GM18870 (cell line): ENCODE data around the gene RNF181.
A peak's percentile ranks its signal among the peaks of the same experiment; 100 is the strongest.
"Not testable (repeated sequence)": the region's sequence is repeated elsewhere in the genome, so short reads cannot be mapped to it uniquely, and the experiment has no call there.

Experiments used
- ATAC-seq: cut with Tn5 transposase; IDR thresholded peaks from one replicate; pipeline ENCODE4 v1.9.1; 2021; ENCODE audit warnings: moderate library complexity; ENCODE audit not compliant: unreplicated experiment

RNF181 gene

DNA sequence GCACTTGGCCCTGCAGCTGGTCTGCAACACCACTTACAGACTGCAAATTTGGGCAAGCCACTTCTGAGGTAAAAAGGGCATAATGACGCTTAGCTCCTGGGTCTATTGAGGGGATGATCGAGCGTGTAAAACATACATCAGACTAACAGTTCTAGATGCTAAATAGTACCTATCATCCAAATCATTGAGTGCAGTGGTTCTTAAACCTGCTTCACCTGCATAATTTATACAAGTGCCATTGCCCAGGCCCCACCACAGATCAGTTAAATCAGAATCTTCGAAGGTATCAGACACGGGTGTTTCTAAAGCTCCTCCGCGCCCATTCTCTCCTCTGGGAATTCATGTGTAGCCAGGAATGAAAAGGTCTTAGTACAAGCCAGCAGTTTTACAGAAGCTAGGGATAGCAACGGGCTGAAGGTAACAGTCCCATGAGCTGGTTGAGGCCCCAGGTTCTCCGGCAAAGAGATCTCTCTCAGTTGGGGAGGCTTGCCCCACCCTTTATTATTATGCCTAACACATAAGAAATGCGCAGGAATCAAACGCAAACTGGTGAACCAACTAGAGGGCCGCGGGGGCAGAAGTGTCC is 737 bp upstream of the RNF181 start:
- ATAC-seq = no peak

DNA sequence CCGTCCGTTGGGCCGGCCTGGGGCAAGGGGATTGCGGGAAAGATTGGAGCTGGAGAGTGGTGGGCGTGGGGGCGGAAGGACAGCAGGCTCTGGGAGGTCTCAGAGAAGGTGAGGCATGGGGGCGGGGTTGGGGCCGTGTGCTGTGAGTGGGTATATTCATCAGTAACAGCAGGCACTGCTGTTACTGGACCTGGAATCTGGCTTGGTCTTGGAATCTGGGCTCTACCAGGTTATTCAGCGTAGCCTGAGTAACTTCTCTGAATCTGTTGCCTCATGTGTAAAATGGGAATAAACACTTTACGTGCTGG is 435 bp downstream of the RNF181 start:
- ATAC-seq = no peak

GRCh38 chr2:85596486-85597143 is 1.1 kb downstream of the RNF181 start:
- no peak for ATAC-seq

DNA sequence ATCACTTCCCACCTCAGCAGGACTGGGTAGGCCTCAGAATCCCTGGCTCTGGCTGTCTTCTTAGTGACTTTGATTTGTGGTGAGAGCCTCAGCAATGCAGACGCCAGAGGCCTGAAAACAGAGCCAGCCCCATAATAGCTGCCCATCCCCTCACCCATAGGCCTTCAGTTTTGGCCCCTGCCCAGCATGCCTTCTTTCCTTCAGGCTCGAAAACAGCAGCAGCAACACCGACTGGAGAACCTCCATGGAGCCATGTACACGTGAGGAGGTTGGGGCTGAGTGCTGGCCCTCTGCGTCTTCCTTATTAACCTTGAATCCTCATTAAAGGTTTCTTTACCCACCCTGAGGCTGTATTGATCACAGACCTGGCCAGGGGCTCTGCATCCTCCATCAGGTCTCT is 1.7 kb downstream of the RNF181 start:
- ATAC-seq = no peak

GRCh38 chr2:85598594-85599340 is 3.2 kb downstream of the RNF181 start:
- no peak for ATAC-seq

DNA sequence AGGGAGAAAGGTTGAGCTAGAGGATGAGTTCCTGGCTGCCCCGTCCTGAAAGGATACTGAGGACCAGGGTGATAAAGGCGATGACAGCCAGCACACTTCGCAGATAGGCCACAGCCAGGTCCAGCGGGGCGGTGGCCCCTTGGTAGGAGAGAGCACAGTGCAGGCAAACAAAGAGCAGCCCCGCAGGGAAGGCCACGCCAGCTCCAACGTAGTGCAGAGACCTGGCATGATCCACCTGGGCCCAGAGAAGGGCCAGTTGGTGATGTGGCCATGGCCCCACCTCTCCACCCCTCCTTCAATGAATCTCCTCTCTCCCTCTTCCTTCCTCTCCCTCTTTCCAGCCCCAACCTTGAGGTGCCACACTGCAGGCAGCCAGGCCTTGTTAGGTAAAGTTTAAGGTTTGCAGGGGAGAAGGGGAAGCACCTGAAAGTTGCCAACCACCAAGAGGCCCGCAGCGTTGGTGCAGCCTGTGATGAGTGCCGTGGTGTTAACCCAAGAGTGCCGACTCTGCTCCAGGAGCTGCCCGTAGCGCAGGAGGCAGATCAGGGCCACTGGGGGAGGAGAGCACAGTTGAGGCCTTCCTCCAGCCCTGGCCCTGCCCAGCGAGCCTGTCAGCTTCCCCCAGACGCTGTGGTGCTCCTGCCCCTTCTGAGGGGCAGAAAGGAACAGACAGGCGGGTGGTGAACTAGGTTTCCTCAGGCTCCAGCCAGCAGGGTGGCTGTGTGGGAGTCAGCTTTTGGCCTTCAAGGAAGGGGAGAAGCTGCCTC is 4.1 kb downstream of the RNF181 start:
- ATAC-seq = no peak

GRCh38 chr2:85600235-85600575 is 4.7 kb downstream of the RNF181 start:
- ATAC-seq = no peak

DNA sequence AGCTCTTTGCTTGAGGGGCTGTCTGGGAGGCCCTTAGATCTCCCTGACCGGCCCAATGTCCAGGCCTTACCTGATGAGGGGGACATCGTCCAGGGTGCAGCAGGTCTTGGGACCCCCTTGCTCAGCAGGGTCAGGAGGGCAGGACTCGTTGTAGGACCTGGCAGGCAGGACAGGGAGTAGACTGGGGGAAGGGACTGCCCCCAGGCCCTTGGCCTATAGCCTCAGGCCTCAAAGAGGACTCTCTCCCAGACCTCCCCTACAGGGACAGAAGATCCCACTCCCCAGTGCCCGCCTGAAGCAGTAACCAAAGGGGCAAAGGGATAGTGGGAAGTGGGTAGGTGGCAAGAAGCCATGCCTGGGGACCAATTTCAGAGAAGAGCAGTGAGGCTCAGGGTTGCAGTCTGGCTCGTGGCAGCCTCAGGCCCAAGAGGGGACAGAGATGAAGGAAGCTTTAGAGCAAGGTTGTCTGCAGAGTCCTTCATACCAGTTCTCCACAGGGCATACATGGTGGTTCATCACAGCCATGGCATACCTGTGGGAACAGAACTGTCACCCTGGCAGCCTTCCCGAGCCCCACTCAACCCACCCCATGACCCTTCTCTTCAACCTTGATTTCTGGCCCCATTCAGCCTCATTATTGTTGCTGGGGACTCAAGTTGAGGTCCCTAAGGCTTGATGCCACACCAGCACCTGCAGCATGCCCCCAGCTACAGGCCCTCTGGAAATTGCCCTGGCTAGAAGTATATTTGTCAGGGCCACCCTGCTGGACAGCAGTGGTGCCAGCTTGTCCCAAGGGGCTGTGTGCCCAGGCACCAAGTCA is 5.6 kb downstream of the RNF181 start:
- no peak for ATAC-seq

DNA sequence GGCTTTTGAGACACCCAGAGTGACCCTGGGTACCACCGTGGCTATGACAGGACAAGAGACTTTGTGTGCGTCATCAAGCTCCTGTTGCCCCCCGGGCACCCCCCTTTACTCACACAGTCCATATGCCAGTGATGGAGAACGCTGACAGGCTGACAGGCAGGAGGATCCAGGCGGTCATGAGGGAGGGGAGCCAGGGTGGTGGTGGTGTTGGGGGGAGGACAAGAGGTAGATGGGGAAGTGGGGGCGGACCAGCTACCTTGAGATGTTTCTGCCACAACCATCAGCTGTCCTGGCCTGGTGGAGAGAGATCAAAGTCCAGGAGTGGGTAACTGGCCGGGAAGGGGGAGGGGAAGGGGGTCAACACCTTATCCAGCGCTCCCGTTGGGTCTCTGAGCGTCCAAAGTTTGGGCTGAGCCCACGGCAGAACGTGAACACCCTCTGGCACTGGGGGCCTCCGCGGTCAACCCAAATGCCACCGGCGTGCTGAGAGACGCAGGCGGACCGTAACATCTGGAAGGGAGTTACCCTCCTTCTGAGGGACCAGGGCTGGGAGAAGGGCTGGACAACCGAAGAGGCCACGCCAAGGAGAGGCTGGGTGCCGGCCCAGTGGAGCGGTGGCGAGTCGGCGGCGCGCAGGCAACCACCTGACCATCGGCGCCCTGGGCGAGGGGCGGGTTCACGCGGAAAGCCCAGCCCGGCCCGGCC is 6.4 kb downstream of the RNF181 start:
- ATAC-seq = peak; percentile 24

DNA sequence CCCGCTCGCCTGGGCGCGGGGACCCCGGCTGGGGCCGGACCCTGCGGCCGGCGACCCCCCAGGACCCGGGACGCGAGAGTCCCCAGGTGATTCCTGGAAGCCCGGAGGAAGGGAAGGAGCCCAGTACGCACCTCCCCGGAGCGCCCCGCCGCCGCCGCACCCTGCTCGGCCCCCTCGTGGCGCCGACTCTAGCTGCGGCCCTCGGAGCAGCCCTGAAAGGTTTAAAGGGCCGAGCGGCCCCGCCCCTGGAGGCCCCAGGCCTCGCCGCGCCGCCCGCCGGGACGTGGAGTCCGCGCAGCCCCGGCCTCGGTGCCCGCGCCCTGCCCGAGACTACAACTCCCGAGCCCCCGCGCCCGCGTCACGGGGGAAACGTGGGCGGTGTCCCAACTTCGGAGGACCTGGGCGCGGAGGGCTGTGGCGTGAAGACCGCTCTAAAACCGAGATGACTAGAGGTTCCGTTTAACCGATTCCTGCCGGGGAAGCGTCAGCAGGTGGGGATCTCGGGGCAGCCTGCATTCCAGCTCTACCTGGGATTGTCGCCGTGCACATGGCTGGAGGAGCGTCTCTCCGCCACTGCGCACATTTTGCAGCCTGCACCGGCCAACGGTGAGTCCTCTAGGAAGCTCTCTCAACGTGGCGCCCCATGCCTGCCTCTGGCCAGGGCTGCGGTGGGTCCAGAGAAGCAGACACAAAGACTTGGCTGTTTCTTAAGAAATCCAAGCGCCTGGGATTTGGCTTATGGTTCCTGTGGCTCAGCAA is 7.1 kb downstream of the RNF181 start, which contains the start of gene TMEM150A:
Gene TMEM150A (minus strand): TSS at position 223 of the 759 bp plus-strand sequence. CDS start 750 bp downstream, outside the sequence.
- ATAC-seq = peak; percentile 72

- ATAC-seq = not testable (repeated sequence)
Observed at GRCh38 chr2:85604133-85604444, 8.5 kb downstream of the RNF181 start.

DNA sequence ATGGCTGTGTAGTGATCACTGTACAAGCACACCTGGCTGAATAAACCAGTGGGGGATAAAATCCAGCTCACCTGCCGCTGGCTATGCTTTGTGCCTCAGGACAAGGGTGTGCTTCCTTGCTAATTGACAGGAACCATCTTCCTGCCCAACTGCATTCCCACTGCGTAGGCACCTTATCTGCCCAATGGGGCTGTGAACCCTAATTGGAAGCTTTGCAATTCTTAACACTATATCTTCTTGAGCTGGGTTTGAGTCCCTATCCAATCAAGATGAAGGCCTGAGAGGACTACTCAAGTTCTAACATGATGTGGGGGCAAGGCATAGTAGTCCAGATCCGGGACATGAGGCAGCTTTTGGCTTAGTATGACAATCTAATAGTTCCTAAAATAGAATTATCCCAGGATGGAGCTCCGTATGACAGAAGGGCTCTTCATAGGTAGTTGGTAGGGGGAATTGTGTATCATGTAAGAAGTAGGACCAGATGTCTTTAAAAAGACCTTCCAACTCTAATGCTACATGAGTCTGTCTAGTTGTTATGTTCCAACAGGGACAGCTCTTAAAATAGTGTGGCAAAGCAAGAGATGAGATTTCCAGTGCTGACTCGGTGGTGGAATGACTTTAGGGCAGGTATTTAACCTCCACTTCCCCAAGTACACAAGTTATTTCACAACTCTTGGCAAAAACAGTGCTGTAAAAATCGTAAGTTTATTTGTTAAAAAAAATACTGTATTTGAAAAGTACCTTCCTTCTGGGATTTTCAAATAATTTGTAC is 9.2 kb downstream of the RNF181 start:
- ATAC-seq = no peak

DNA sequence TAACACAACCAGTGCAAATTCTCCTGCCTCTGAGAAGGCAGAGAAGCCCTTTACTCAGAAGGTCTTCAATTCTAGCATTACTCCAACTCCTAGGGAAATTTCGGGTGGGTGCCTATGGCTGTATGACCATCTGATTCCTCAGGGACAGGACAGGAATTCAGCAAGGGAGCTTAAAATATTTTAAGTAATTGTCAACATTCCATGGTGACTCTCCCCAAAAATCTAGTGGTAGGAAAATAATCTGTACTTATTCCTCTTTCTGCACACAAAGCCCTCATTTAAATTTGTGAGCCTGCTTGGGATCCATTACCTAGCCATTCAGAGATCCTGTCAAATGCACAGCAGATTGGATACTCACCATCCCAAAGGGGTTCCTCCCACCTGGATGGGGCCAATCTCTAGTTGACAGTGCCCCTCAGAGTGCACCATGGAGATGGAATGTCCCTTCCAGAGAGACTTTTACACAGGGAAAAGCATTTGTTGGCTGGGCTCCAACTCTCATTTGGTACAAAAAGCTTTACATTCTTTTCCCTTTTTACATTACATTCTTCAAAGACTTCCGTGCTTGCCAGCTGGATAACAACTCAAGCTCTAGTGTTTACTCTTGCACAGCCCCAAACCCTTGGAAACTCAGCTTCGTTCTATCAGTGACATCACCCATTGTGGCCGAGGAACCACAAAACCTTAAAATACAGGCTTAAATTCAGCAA is 10.0 kb downstream of the RNF181 start:
- no peak for ATAC-seq

- no peak for ATAC-seq
Observed at GRCh38 chr2:85606116-85606455, 10.5 kb downstream of the RNF181 start.

DNA sequence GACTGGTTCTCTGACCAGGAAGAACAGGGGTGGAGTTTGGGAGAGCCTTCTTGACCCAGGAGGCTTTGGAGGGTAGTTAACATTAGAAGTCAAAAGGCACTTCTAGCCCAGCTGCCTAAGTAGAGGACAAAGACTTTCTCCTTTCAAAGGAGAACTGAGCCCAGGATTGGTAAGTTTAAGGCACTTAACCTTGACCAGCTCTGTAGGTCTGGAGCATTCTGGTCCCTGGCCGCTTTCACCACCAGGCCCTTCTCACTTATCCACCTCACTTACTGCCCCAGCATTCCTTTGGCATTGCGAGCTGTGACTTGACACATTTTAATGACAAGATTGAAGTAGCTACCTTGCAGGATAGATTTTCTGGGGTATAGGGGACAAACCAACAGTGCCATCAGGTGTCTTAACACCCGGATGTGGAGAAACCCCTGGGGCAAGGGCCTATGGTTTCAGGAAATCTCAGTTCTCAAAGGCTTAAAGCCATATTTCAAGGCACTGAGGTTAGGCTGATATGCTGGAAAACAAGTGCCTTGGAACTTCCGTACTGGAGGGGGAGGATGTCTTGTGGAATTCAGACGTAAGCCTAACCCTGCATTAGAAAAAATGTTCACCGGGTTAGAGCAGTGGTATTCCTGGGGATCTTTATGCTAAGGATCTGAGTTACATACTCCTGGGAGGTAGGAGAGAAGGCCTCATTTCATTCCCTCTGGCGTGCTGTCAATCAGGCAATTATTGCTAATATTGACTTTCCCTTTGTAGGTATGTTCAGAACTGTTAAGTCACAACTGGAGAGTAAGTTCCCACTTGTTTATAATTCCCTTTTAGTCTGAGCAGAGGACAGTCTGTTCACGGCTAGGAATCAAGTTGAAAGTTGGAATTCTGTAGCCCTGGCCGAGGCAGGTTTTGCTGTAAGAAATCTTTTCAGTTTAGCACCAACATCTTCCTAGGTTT is 12.0 kb downstream of the RNF181 start:
- no peak for ATAC-seq

DNA sequence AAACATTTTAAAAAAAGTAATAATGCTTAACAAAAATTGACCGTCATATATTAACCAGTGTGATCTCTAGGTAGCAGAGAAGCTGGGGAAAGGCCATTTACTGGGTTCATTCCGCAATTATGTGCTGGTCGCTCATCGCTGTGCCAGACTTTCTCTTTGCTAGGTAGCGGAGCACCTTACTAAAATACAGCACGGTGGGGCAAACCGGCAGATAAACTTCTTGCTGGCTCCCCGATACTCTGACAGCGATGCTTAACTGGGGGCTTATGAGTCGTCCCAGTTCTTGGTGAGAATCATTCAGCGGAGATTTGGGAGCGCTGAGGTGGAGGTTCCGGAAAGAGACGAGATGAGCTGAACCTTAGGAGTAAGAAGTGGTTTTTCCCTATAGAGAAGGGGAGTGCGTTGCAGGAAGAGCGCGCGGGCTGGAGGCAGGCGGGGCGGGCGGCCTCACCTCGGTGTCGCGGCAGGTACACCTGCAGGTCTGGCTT is 15.7 kb downstream of the RNF181 start:
- ATAC-seq = no peak
